ENCODE data around the gene NOD2.

Gene NOD2

GRCh38 chr16:50651835-50652438 is 41.5 kb upstream of the NOD2 start:
- no peak for DNase-seq
- no peak overlapping the region for H3K27ac ChIP-seq
- H3K9me3 ChIP-seq (ENCODE audit: severe bottlenecking): peaks cover 2% of the 10 kb centered on the region
- TF ChIP-seq CTCF (IDR thresholded peaks at IDR 0.05; ENCODE audit: low read depth, low read length): no peak
- H3K27me3 ChIP-seq (ENCODE audit: insufficient read depth, low read depth, severe bottlenecking): no peaks in the 10 kb centered on the region
- H3K4me3 ChIP-seq (ENCODE audit: low read depth, low read length): no peak overlapping the region
- H3K36me3 ChIP-seq: no peaks in the 10 kb centered on the region

GRCh38 chr16:50652836-50653425 is 40.5 kb upstream of the NOD2 start:
- no peaks in the 10 kb centered on the region for H3K36me3 ChIP-seq
- H3K9me3 ChIP-seq (ENCODE audit: severe bottlenecking): peaks cover 2% of the 10 kb centered on the region
- H3K4me3 ChIP-seq (ENCODE audit: low read depth, low read length): no peak overlapping the region
- H3K27ac ChIP-seq: peak overlapping the region; percentile 4; the same call in 1 of the 2 replicates
- TF ChIP-seq CTCF (IDR thresholded peaks at IDR 0.05; ENCODE audit: low read depth, low read length): no peak
- DNase-seq: peak; percentile 23
- no peaks in the 10 kb centered on the region for H3K27me3 ChIP-seq (ENCODE audit: insufficient read depth, low read depth, severe bottlenecking)

- DNase-seq: peak; percentile 44
- peak; percentile 30; the same call in 1 of the 2 replicates for TF ChIP-seq CTCF (IDR thresholded peaks at IDR 0.05; ENCODE audit: low read depth, low read length)
- H3K27me3 ChIP-seq (ENCODE audit: insufficient read depth, low read depth, severe bottlenecking): no peaks in the 10 kb centered on the region
Observed at GRCh38 chr16:50653633-50654519, 39.5 kb upstream of the NOD2 start.

GRCh38 chr16:50655558-50656055 is 37.8 kb upstream of the NOD2 start:
- Histone ChIP-seq H3K4me3 (ENCODE audit: low read depth, low read length) (no peak overlapping the region), H3K27me3 (ENCODE audit: insufficient read depth, low read depth, severe bottlenecking) (no peaks in the 10 kb centered on the region), H3K9me3 (ENCODE audit: severe bottlenecking) (no peaks in the 10 kb centered on the region), H3K36me3 (no peaks in the 10 kb centered on the region), H3K27ac (no peak overlapping the region)
- DNase-seq: no peak
- no peak for TF ChIP-seq CTCF (IDR thresholded peaks at IDR 0.05; ENCODE audit: low read depth, low read length)

More at GRCh38 chr16:50653633-50654519, 39.5 kb upstream of the NOD2 start:
- no peaks in the 10 kb centered on the region for H3K36me3 ChIP-seq
- no peak overlapping the region for H3K27ac ChIP-seq
- H3K9me3 ChIP-seq (ENCODE audit: severe bottlenecking): peaks cover under 1% of the 10 kb centered on the region
- H3K4me3 ChIP-seq (ENCODE audit: low read depth, low read length): no peak overlapping the region

- Histone ChIP-seq H3K27me3 (ENCODE audit: insufficient read depth, low read depth, severe bottlenecking) (no peaks in the 10 kb centered on the region), H3K4me3 (ENCODE audit: low read depth, low read length) (no peak overlapping the region), H3K27ac (no peak overlapping the region), H3K36me3 (no peaks in the 10 kb centered on the region), H3K9me3 (ENCODE audit: severe bottlenecking) (peaks cover under 1% of the 10 kb centered on the region)
- TF ChIP-seq CTCF (IDR thresholded peaks at IDR 0.05; ENCODE audit: low read depth, low read length): no peak
- no peak for DNase-seq
Observed at GRCh38 chr16:50657241-50657640, 36.2 kb upstream of the NOD2 start.

Measured in WERI-Rb-1 (cell line).